GM12878 (cell line): ENCODE data around the gene HSD11B1. TPM values are rescaled to one million over a fixed set of nuclear protein-coding genes. Genes with fewer than 3 reads are reported as not detected.

Experiments used
- ATAC-seq: fragments of 200-7000 bp; cut with Tn5 transposase; 3 replicates; pipeline ENCODE4 v1.9.1; 2020; ENCODE audit warnings: mild to moderate bottlenecking, moderate library complexity
- BruUV-seq: library from RNA; stranded (reverse); fragments of 400-500 nt; replicated peaks from 2 replicates; lab custom pipeline; 2021; lab: Mats Ljungman, UMichigan
- CTCF ChIA-PET: fragments of 300-600 bp; sonication (Branson Sonifier 250); formaldehyde crosslinking; extraction: SDS; loops from one replicate; lab custom pipeline; 2021; ENCODE audit warnings: inconsistent platforms; lab: Yijun Ruan, JAX
- POLR2A ChIA-PET: fragments of 350-600 bp; formaldehyde crosslinking; extraction: SDS; loops from one replicate; lab custom pipeline; 2021; ENCODE audit warnings: inconsistent platforms; lab: Charles Lee
- RAD21 ChIA-PET: fragments of 300-600 bp; sonication (Branson Sonifier 250); formaldehyde crosslinking; loops from one replicate; lab custom pipeline; 2023; ENCODE audit warnings: antibody characterized with exemption; ENCODE audit not compliant: unreplicated experiment; lab: Charles Lee
- SMC1A ChIA-PET: fragments of 300-600 bp; sonication (Branson Sonifier 250); formaldehyde crosslinking; loops from one replicate; lab custom pipeline; 2023; ENCODE audit not compliant: unreplicated experiment, uncharacterized antibody; lab: Charles Lee
- DNase-seq: peaks from one replicate; pipeline ENCODE4 v3.0.0-alpha.2; 2011; ENCODE audit warnings: low read depth, low spot score
- FAIRE-seq: peaks from 3 replicates; lab custom pipeline; 2011; peaks lifted over from hg19 to GRCh38; lab: Jason Lieb, UNC
- H2AFZ ChIP-seq: 2 replicates; pipeline ENCODE4 v1.6.0; 2011; ENCODE audit warnings: low read depth, low read length, control low read depth; ENCODE audit not compliant: control insufficient read depth
- H3K27ac ChIP-seq: 2 replicates; pipeline ENCODE4 v1.5.1; 2011; ENCODE audit warnings: control low read depth; ENCODE audit not compliant: control insufficient read depth, insufficient read depth
- H3K27me3 ChIP-seq, 2 experiments: replicated peaks in 1 of 2; 2 replicates each; pipeline versions ENCODE4 v1.6.0 to v1.6.1; 2011; ENCODE audit warnings: low read length in 1 of 2; ENCODE audit not compliant: control insufficient read depth in 2 of 2, insufficient read depth in 2 of 2
- H3K36me3 ChIP-seq, 2 experiments: 2 replicates each; pipeline ENCODE4 v1.5.1; 2011; ENCODE audit warnings: low read length in 1 of 2; ENCODE audit not compliant: control insufficient read depth in 2 of 2, insufficient read depth in 2 of 2
- H3K4me1 ChIP-seq: 2 replicates; pipeline ENCODE4 v1.6.1; 2011; ENCODE audit warnings: mild to moderate bottlenecking, low read length, moderate library complexity, mixed read lengths; ENCODE audit not compliant: control insufficient read depth, insufficient read depth
- H3K4me2 ChIP-seq: 2 replicates; pipeline ENCODE4 v1.6.0; 2011; ENCODE audit warnings: control low read depth; ENCODE audit not compliant: control insufficient read depth, insufficient read depth
- H3K4me3 ChIP-seq: fragments of 200-600 bp; sonication (generic); 2 replicates; pipeline ENCODE4 v1.5.1; 2016
- H3K79me2 ChIP-seq: 2 replicates; pipeline ENCODE4 v1.6.0; 2011; ENCODE audit warnings: low read length; ENCODE audit not compliant: control insufficient read depth, insufficient read depth
- H3K9ac ChIP-seq: 2 replicates; pipeline ENCODE4 v1.8.0; 2011; ENCODE audit warnings: low read length, control low read depth, mixed read lengths; ENCODE audit not compliant: control insufficient read depth, insufficient read depth
- H3K9me3 ChIP-seq: replicated peaks from 3 replicates; pipeline ENCODE4 v1.5.1; 2011; ENCODE audit warnings: mild to moderate bottlenecking, low read length; ENCODE audit not compliant: control insufficient read depth, insufficient read depth
- H4K20me1 ChIP-seq: 2 replicates; pipeline ENCODE4 v1.6.0; 2011; ENCODE audit not compliant: control insufficient read depth, insufficient read depth
- BCL11A ChIP-seq: IDR thresholded peaks from 2 replicates; pipeline ENCODE4 v1.6.1; 2011; ENCODE audit warnings: low read depth, low read length
- CBX5 ChIP-seq: sonication (generic); IDR thresholded peaks from 2 replicates; pipeline ENCODE4 v1.6.1; 2016; ENCODE audit warnings: low read depth, moderate library complexity, mild to moderate bottlenecking, inconsistent platforms
- GABPA ChIP-seq: IDR thresholded peaks from 2 replicates; pipeline ENCODE4 v1.6.1; 2014; ENCODE audit warnings: antibody characterized with exemption, low read depth, mild to moderate bottlenecking, inconsistent platforms
- HCFC1 ChIP-seq: fragments of 150-350 bp; IDR thresholded peaks from 2 replicates; pipeline ENCODE4 v1.6.1; 2014; ENCODE audit warnings: low read length
- HDGF ChIP-seq: fragments of 450-650 bp; IDR thresholded peaks from 2 replicates; pipeline ENCODE4 v1.6.1; 2016; ENCODE audit warnings: antibody characterized with exemption
- KAT2A ChIP-seq: conservative IDR thresholded peaks from 2 replicates; pipeline ENCODE4 v1.6.1; 2011; ENCODE audit warnings: low read depth, low read length; ENCODE audit not compliant: control insufficient read depth
- NBN ChIP-seq: fragments of 450-650 bp; IDR thresholded peaks from 2 replicates; pipeline ENCODE4 v1.6.1; 2016
- RAD51 ChIP-seq: fragments of 450-650 bp; IDR thresholded peaks from 2 replicates; pipeline ENCODE4 v1.6.1; 2016; ENCODE audit warnings: moderate library complexity, mild to moderate bottlenecking, inconsistent platforms
- RUNX3 ChIP-seq: IDR thresholded peaks from 2 replicates; pipeline ENCODE4 v1.6.1; 2012; ENCODE audit warnings: low read length, inconsistent platforms
- TBL1XR1 ChIP-seq: IDR thresholded peaks from 2 replicates; pipeline ENCODE4 v1.6.1; 2012; ENCODE audit warnings: low read depth, low read length, improper control_type of control experiment
- YBX1 ChIP-seq: fragments of 450-650 bp; IDR thresholded peaks from 2 replicates; pipeline ENCODE4 v1.6.1; 2016; ENCODE audit warnings: antibody characterized with exemption
- ZBED1 ChIP-seq: IDR thresholded peaks from 2 replicates; pipeline ENCODE4 v1.6.1; 2016; ENCODE audit warnings: borderline replicate concordance
- WGBS: methylation state at CpG from one replicate; pipeline ENCODE4 v1.1.6; 2016; ENCODE audit warnings: low lambda C conversion rate; ENCODE audit not compliant: insufficient replicate concordance, insufficient coverage; ENCODE audit errors: missing lambda C conversion rate; 5-methylcytosine and 5-hydroxymethylcytosine counted together
- in situ Hi-C: fragments of 300-500 bp; cut with MboI; formaldehyde crosslinking; loops from 9 replicates; pipeline ENCODE4 v1.14.3; 2018; ENCODE audit warnings: mixed read lengths
- intact Hi-C: fragments of 100-400 bp; cut with micrococcal nuclease; formaldehyde crosslinking; loops from one replicate; pipeline ENCODE4 v1.14.2; 2022; ENCODE audit not compliant: unreplicated experiment
- polyA plus RNA-seq, 11 experiments: library from polyadenylated mRNA; depleted of rRNA in 4 of 11; unstranded in 6 of 11; stranded (reverse) in 5 of 11; fragments of >200 nt; fragmentation: Nextera tagmentation in 4 of 11; fragmentation: Illumina TruSeq in 1 of 11; extraction: Ambion mirVana in 4 of 11; extraction: Trizol in 1 of 11; gene quantifications; 1 replicate in 1 of 11; 2 replicates in 10 of 11; pipeline versions ENCODE4 v1.2.1 to v1.2.3, GENCODE V29; 2011 to 2016; ENCODE audit warnings: inconsistent platforms in 2 of 11, missing spikeins in 2 of 11, low read depth in 1 of 11
- total RNA-seq, 4 experiments: library from RNA; depleted of rRNA in 3 of 4; stranded (reverse); fragments of >200 nt in 3 of 4; fragmentation: Illumina TruSeq in 1 of 4; extraction: Trizol in 1 of 4; gene quantifications; 2 replicates each; pipeline versions ENCODE4 v1.2.1 to v1.2.3, GENCODE V29; 2013 to 2021
- TF ChIP-seq, protein P1 (sequence below): fragments of 450-650 bp; IDR thresholded peaks from 2 replicates; pipeline ENCODE4 v1.6.1; 2016; ENCODE audit warnings: mild to moderate bottlenecking
- TF ChIP-seq, protein P2 (sequence below): IDR thresholded peaks from 2 replicates; pipeline ENCODE4 v1.6.1; 2012; ENCODE audit warnings: low read depth, low read length, improper control_type of control experiment
- TF ChIP-seq, protein P3 (sequence below): fragments of 450-650 bp; IDR thresholded peaks from 2 replicates; pipeline ENCODE4 v1.6.1; 2017; ENCODE audit warnings: mild to moderate bottlenecking, low read depth, inconsistent platforms; ENCODE audit not compliant: poor library complexity, severe bottlenecking
- TF ChIP-seq, protein P4 (sequence below): fragments of 450-650 bp; IDR thresholded peaks from 2 replicates; pipeline ENCODE4 v1.6.1; 2014; ENCODE audit warnings: mild to moderate bottlenecking
- TF ChIP-seq, protein P5 (sequence below): IDR thresholded peaks from 2 replicates; pipeline ENCODE4 v1.6.1; 2011; ENCODE audit warnings: low read depth, low read length, improper control_type of control experiment, borderline replicate concordance

Gene HSD11B1
- total and polyA plus RNA-seq, 10 of the 15 experiments (the other 5 are each of a cell fraction or from before 2014, with no cell fraction given): 0.04 to 0.27 (median 0.15) TPM; not detected in 7

DNA sequence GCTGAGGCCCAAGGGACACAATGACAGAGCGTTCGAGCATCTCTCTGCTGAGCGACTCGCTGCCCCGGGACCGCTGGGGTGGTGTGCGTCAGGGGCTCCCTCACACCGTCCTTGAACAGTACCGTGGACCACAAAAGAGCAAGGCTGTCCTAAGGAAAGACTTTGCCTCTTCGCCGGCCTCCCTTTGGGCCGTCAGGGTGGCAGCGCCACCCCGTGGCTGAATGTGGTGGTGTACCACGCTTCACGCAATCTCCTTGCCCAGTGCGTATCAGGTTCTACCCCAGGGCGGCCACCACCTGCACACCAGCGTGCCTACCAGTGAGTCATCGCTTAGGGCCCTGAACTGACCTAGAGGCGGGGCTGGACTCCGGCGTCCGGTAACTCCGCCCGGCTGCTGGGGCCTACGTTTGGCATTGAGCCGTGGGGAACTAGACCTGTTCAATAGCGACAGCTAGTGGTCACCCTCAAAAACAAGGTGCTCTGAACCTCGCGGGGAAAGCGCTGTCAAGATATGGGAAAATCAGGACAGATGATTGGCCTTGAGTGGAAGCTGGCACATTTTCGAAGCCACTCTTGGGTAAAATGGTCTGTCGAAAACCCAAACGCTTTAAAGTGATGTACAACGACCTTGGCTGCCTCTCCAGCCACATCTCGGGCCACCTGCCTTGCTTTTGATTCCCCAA, 43.1 kb downstream of the HSD11B1 start:
- in situ Hi-C loops: loop anchor here (5.0 kb wide), 1 partner anchor 170 kb away; no protein-coding TSS in a partner anchor
- Histone ChIP-seq H3K4me2 (peak overlapping the region; percentile 39), H2AFZ (peak overlapping the region; percentile 61), H3K27ac (no peak overlapping the region), H3K79me2 (no peaks in the 10 kb centered on the region), H3K4me1 (peaks cover 36% of the 10 kb centered on the region), H3K9ac (no peak overlapping the region), H3K36me3 (no peaks in the 10 kb centered on the region), H3K27me3 (no peaks in the 10 kb centered on the region), H3K9me3 (no peaks in the 10 kb centered on the region), H4K20me1 (no peaks in the 10 kb centered on the region), H3K4me3 (peak overlapping the region; percentile 21; the same call in 1 of the 2 replicates)
- ATAC-seq: peak; percentile 94
- RAD21 ChIA-PET: interaction anchor here (0.6 to 12.6 kb wide), 19 partner anchors 8 to 180 kb away, joined by 3 to 188 read pairs (median 5); partner anchors contain the start of genes LAMB3 and TRAF3IP3
- no TSS peak for BruUV-seq
- DNase-seq: peak; percentile 82
- FAIRE-seq: peak; percentile 87
- CTCF ChIA-PET: interaction anchor here (0.7 to 6.6 kb wide), 54 partner anchors 9 to 187 kb away, joined by 3 to 86 read pairs (median 6); partner anchors contain the start of genes C1orf74, G0S2, HSD11B1 and LAMB3
- POLR2A ChIA-PET: interaction anchor here (1.4 to 1.5 kb wide), 2 partner anchors 74 to 98 kb away, joined by 3 to 5 read pairs; no protein-coding TSS in a partner anchor
- WGBS: 47% methylated on average over 37 of the region's 37 CpGs
- SMC1A ChIA-PET: interaction anchor here (0.7 to 13.9 kb wide), 23 partner anchors 11 to 178 kb away, joined by 3 to 282 read pairs (median 4); partner anchors contain the start of genes C1orf74, G0S2 and LAMB3
- intact Hi-C loops: loop anchor here (1.0 to 10.0 kb wide), 7 partner anchors 54 to 178 kb away; partner anchors contain the start of genes LAMB3 and UTP25
- TF ChIP-seq HCFC1: no peak
- no peak for TF ChIP-seq BCL11A
- TF ChIP-seq NBN: peak; percentile 88
- 0 out of 2 replicates have a peak, but pooled peaks have one; percentile 66 for TF ChIP-seq TBL1XR1
- TF ChIP-seq, protein P1, sequence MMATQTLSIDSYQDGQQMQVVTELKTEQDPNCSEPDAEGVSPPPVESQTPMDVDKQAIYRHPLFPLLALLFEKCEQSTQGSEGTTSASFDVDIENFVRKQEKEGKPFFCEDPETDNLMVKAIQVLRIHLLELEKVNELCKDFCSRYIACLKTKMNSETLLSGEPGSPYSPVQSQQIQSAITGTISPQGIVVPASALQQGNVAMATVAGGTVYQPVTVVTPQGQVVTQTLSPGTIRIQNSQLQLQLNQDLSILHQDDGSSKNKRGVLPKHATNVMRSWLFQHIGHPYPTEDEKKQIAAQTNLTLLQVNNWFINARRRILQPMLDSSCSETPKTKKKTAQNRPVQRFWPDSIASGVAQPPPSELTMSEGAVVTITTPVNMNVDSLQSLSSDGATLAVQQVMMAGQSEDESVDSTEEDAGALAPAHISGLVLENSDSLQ: no peak
- no peak for TF ChIP-seq KAT2A
- TF ChIP-seq YBX1: no peak
- TF ChIP-seq HDGF: peak; percentile 61; the same call in 1 of the 2 replicates
- TF ChIP-seq GABPA: no peak
- TF ChIP-seq, protein P2, sequence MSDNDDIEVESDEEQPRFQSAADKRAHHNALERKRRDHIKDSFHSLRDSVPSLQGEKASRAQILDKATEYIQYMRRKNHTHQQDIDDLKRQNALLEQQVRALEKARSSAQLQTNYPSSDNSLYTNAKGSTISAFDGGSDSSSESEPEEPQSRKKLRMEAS: no peak; the same call in 1 of the 2 replicates
- no peak for TF ChIP-seq ZBED1
- TF ChIP-seq, protein P3, sequence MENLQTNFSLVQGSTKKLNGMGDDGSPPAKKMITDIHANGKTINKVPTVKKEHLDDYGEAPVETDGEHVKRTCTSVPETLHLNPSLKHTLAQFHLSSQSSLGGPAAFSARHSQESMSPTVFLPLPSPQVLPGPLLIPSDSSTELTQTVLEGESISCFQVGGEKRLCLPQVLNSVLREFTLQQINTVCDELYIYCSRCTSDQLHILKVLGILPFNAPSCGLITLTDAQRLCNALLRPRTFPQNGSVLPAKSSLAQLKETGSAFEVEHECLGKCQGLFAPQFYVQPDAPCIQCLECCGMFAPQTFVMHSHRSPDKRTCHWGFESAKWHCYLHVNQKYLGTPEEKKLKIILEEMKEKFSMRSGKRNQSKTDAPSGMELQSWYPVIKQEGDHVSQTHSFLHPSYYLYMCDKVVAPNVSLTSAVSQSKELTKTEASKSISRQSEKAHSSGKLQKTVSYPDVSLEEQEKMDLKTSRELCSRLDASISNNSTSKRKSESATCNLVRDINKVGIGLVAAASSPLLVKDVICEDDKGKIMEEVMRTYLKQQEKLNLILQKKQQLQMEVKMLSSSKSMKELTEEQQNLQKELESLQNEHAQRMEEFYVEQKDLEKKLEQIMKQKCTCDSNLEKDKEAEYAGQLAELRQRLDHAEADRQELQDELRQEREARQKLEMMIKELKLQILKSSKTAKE: peak; percentile 46
- TF ChIP-seq, protein P4, sequence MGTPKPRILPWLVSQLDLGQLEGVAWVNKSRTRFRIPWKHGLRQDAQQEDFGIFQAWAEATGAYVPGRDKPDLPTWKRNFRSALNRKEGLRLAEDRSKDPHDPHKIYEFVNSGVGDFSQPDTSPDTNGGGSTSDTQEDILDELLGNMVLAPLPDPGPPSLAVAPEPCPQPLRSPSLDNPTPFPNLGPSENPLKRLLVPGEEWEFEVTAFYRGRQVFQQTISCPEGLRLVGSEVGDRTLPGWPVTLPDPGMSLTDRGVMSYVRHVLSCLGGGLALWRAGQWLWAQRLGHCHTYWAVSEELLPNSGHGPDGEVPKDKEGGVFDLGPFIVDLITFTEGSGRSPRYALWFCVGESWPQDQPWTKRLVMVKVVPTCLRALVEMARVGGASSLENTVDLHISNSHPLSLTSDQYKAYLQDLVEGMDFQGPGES: 0 out of 2 replicates have a peak, but pooled peaks have one; percentile 36
- TF ChIP-seq CBX5: no peak
- no peak for TF ChIP-seq RAD51
- TF ChIP-seq, protein P5, sequence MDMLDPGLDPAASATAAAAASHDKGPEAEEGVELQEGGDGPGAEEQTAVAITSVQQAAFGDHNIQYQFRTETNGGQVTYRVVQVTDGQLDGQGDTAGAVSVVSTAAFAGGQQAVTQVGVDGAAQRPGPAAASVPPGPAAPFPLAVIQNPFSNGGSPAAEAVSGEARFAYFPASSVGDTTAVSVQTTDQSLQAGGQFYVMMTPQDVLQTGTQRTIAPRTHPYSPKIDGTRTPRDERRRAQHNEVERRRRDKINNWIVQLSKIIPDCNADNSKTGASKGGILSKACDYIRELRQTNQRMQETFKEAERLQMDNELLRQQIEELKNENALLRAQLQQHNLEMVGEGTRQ: no peak
- peak; percentile 75 for TF ChIP-seq RUNX3
